DOHH2 (cell line): ENCODE measurements around the gene POLRMT.

Experiments
- EZH2phosphoT487 ChIP-seq: fragments of 200-600 bp; sonication (generic); IDR thresholded peaks from 2 replicates; pipeline ENCODE4 v1.6.1; 2017; ENCODE audit warnings: borderline replicate concordance, mild to moderate bottlenecking, antibody characterized with exemption, low read length, moderate library complexity, mixed read lengths
- TF ChIP-seq, protein P1 (sequence below): fragments of 200-600 bp; sonication (generic); IDR thresholded peaks from one replicate; pipeline ENCODE4 v1.5.1; 2014; ENCODE audit warnings: antibody characterized with exemption, mild to moderate bottlenecking, low read depth, low read length; ENCODE audit not compliant: poor library complexity, severe bottlenecking

DNA sequence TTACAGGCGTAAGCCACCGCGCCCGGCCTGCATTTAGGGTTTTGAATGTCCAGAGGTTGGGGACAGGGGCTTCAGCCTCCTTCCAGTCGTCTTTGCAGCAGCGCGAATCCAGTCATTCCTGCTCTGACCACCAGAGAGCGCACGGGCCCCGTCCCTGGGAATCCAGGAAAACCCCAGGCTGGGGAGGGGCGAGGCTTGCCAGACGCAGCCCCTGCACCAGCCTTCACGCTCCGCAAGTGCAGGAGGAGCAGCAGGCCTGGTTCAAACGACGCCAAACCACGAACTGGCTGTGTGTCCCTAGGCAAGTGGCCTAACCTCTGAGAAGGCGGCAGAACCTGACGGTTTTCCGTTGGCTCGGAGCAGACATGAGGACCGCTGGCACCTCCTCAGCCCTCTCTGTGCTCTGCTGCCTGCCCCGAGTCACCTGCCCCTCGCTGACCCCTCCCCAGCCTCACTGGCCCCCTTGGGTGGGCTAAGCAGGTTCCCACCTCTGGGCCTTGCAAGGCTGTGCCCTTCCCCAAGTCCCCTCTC lies 31.6 kb upstream of the POLRMT start:
- TF ChIP-seq, protein P1, sequence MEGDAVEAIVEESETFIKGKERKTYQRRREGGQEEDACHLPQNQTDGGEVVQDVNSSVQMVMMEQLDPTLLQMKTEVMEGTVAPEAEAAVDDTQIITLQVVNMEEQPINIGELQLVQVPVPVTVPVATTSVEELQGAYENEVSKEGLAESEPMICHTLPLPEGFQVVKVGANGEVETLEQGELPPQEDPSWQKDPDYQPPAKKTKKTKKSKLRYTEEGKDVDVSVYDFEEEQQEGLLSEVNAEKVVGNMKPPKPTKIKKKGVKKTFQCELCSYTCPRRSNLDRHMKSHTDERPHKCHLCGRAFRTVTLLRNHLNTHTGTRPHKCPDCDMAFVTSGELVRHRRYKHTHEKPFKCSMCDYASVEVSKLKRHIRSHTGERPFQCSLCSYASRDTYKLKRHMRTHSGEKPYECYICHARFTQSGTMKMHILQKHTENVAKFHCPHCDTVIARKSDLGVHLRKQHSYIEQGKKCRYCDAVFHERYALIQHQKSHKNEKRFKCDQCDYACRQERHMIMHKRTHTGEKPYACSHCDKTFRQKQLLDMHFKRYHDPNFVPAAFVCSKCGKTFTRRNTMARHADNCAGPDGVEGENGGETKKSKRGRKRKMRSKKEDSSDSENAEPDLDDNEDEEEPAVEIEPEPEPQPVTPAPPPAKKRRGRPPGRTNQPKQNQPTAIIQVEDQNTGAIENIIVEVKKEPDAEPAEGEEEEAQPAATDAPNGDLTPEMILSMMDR = peak; percentile 82
- TF ChIP-seq EZH2phosphoT487 = no peak
